GM21447 (cell line): Measurements from ENCODE around the gene CYTH4.

ENCODE experiments used
- ATAC-seq: cut with Tn5 transposase; IDR thresholded peaks from one replicate; pipeline ENCODE4 v1.9.1; 2021; ENCODE audit not compliant: unreplicated experiment

Gene CYTH4

GRCh38 chr22:37269936-37270678 lies 12.2 kb upstream of the CYTH4 start:
- no peak for ATAC-seq

- no peak for ATAC-seq
Measured at GRCh38 chr22:37270928-37271650, 11.2 kb upstream of the CYTH4 start.

- no peak for ATAC-seq
Measured at GRCh38 chr22:37273126-37273845, 9.0 kb upstream of the CYTH4 start.

- no peak for ATAC-seq
Measured at GRCh38 chr22:37273846-37274225, 8.5 kb upstream of the CYTH4 start.

- no peak for ATAC-seq
Measured at GRCh38 chr22:37274380-37274862, 7.9 kb upstream of the CYTH4 start.

- no peak for ATAC-seq
Measured at GRCh38 chr22:37275134-37275533, 7.2 kb upstream of the CYTH4 start.

- ATAC-seq, result no peak
Measured at GRCh38 chr22:37275622-37276021, 6.7 kb upstream of the CYTH4 start.

GRCh38 chr22:37276776-37277175 lies 5.5 kb upstream of the CYTH4 start:
- ATAC-seq, result no peak

GRCh38 chr22:37277384-37277783 lies 4.9 kb upstream of the CYTH4 start:
- no peak for ATAC-seq

- ATAC-seq, result no peak
Measured at GRCh38 chr22:37278261-37278660, 4.0 kb upstream of the CYTH4 start.

- no peak for ATAC-seq
Measured at GRCh38 chr22:37279331-37280181, 2.8 kb upstream of the CYTH4 start.

- ATAC-seq, result no peak
Measured at GRCh38 chr22:37280718-37281117, 1.6 kb upstream of the CYTH4 start.

- ATAC-seq, result no peak
Measured at GRCh38 chr22:37281195-37281594, 1.1 kb upstream of the CYTH4 start.

- no peak for ATAC-seq
Measured at GRCh38 chr22:37281646-37282384, 493 bp upstream of the CYTH4 start.

- no peak for ATAC-seq
Measured at GRCh38 chr22:37283393-37283937, 1.2 kb downstream of the CYTH4 start.

- no peak for ATAC-seq
Measured at GRCh38 chr22:37284126-37284804, 2.0 kb downstream of the CYTH4 start.

- ATAC-seq, result no peak
Measured at GRCh38 chr22:37284805-37285355, 2.6 kb downstream of the CYTH4 start.

- no peak for ATAC-seq
Measured at GRCh38 chr22:37285937-37286336, 3.6 kb downstream of the CYTH4 start.

GRCh38 chr22:37287550-37287951 lies 5.2 kb downstream of the CYTH4 start:
- ATAC-seq, result no peak
